NT2/D1 (cell line): ENCODE results near the gene CWC27.

Source experiments
- SUZ12 ChIP-seq: IDR thresholded peaks from 2 replicates; pipeline ENCODE4 v1.6.1; 2011; ENCODE audit not compliant: insufficient read length, insufficient read depth; ENCODE audit errors: extremely low read depth
- YY1 ChIP-seq: IDR thresholded peaks from 2 replicates; pipeline ENCODE4 v1.6.1; 2011; ENCODE audit not compliant: insufficient read length, insufficient read depth
- ZNF274 ChIP-seq: IDR thresholded peaks from 2 replicates; pipeline ENCODE4 v1.6.1; 2011; ENCODE audit warnings: mild to moderate bottlenecking, low read depth, low read length

GRCh38 chr5:65059681-65060598 lies 291.2 kb downstream of the CWC27 start:
- TF ChIP-seq YY1 = no peak
- TF ChIP-seq ZNF274 = no peak
- TF ChIP-seq SUZ12 = no peak
